H9 (cell line): ENCODE results near the gene ERCC8. TPM values are rescaled to one million over a fixed set of nuclear protein-coding genes. Genes with fewer than 3 reads are reported as not detected.

Source experiments
- DNase-seq: peaks from one replicate; pipeline ENCODE4 v3.0.0-alpha.2; 2017
- H2AFZ ChIP-seq: one replicate; pipeline ENCODE4 v1.6.1; 2013; ENCODE audit warnings: mild to moderate bottlenecking, low read length, control low read depth, moderate library complexity
- H2AK5ac ChIP-seq: 2 replicates; pipeline ENCODE4 v1.6.1; 2013; ENCODE audit warnings: low read length, control low read depth, mixed read lengths; ENCODE audit not compliant: insufficient read length
- H2BK120ac ChIP-seq: one replicate; pipeline ENCODE4 v1.6.1; 2013; ENCODE audit warnings: low read depth, mild to moderate bottlenecking, low read length, control low read depth, inconsistent platforms; ENCODE audit not compliant: poor library complexity, severe bottlenecking
- H2BK12ac ChIP-seq: 2 replicates; pipeline ENCODE4 v1.6.1; 2013; ENCODE audit warnings: low read length, control low read depth, mixed read lengths, low read depth; ENCODE audit not compliant: insufficient read length
- H2BK15ac ChIP-seq: 2 replicates; pipeline ENCODE4 v1.6.1; 2013; ENCODE audit warnings: low read depth, low read length, control low read depth
- H2BK20ac ChIP-seq: one replicate; pipeline ENCODE4 v1.6.1; 2013; ENCODE audit warnings: low read depth, mild to moderate bottlenecking, low read length, control low read depth, inconsistent platforms; ENCODE audit not compliant: poor library complexity, severe bottlenecking
- H2BK5ac ChIP-seq: 2 replicates; pipeline ENCODE4 v1.6.1; 2013; ENCODE audit warnings: low read length, control low read depth, mixed read lengths; ENCODE audit not compliant: insufficient read length
- H3K14ac ChIP-seq: 2 replicates; pipeline ENCODE4 v1.6.1; 2013; ENCODE audit warnings: low read length, control low read depth; ENCODE audit not compliant: insufficient read depth
- H3K18ac ChIP-seq: 2 replicates; pipeline ENCODE4 v1.6.1; 2013; ENCODE audit warnings: low read depth, mild to moderate bottlenecking, mixed read lengths, low read length, control low read depth; ENCODE audit not compliant: insufficient read length
- H3K23ac ChIP-seq: 2 replicates; pipeline ENCODE4 v1.6.1; 2013; ENCODE audit warnings: low read length, control low read depth, mixed read lengths, low read depth; ENCODE audit not compliant: insufficient read length
- H3K23me2 ChIP-seq: 2 replicates; pipeline ENCODE4 v1.6.1; 2013; ENCODE audit warnings: low read depth, mild to moderate bottlenecking, mixed read lengths, low read length, control low read depth; ENCODE audit not compliant: insufficient read length, poor library complexity, severe bottlenecking
- H3K27ac ChIP-seq: 2 replicates; pipeline ENCODE4 v1.5.1; 2013; ENCODE audit warnings: low read length, control low read depth, mixed read lengths, low read depth; ENCODE audit not compliant: insufficient read length
- H3K27me3 ChIP-seq: 2 replicates; pipeline ENCODE4 v1.6.1; 2013; ENCODE audit warnings: low read length, control low read depth, inconsistent platforms; ENCODE audit not compliant: insufficient read depth
- H3K4ac ChIP-seq: 2 replicates; pipeline ENCODE4 v1.6.1; 2013; ENCODE audit warnings: low read depth, mild to moderate bottlenecking, control low read depth, inconsistent platforms, low read length, moderate library complexity
- H3K4me1 ChIP-seq: 2 replicates; pipeline ENCODE4 v1.6.1; 2013; ENCODE audit warnings: low read length, control low read depth, inconsistent platforms; ENCODE audit not compliant: insufficient read depth
- H3K4me2 ChIP-seq: 2 replicates; pipeline ENCODE4 v1.6.1; 2013; ENCODE audit warnings: low read length, control low read depth, mixed read lengths; ENCODE audit not compliant: insufficient read length, insufficient read depth
- H3K56ac ChIP-seq: 2 replicates; pipeline ENCODE4 v1.6.1; 2013; ENCODE audit warnings: low read depth, mild to moderate bottlenecking, mixed read lengths, low read length, control low read depth; ENCODE audit not compliant: insufficient read length
- H3K79me1 ChIP-seq: 2 replicates; pipeline ENCODE4 v1.6.1; 2013; ENCODE audit warnings: low read depth, mild to moderate bottlenecking, moderate library complexity, low read length, control low read depth, inconsistent platforms; ENCODE audit not compliant: insufficient read depth, poor library complexity, severe bottlenecking
- H3K79me2 ChIP-seq: 2 replicates; pipeline ENCODE4 v1.6.1; 2013; ENCODE audit warnings: low read length, control low read depth, inconsistent platforms; ENCODE audit not compliant: insufficient read depth
- H3K9ac ChIP-seq: 2 replicates; pipeline ENCODE4 v1.6.1; 2013; ENCODE audit warnings: low read length, control low read depth, mixed read lengths; ENCODE audit not compliant: insufficient read length; ENCODE audit errors: extremely low read depth
- H3K9me3 ChIP-seq: one replicate; pipeline ENCODE4 v1.6.1; 2013; ENCODE audit warnings: low read depth, low read length, inconsistent platforms; ENCODE audit not compliant: control insufficient read depth
- H3T11ph ChIP-seq: one replicate; pipeline ENCODE4 v1.6.1; 2013; ENCODE audit warnings: mild to moderate bottlenecking, low read length, control low read depth, inconsistent platforms
- H4K20me1 ChIP-seq: one replicate; pipeline ENCODE4 v1.6.1; 2013; ENCODE audit not compliant: control insufficient read depth, insufficient read length, insufficient read depth
- H4K5ac ChIP-seq: 2 replicates; pipeline ENCODE4 v1.6.1; 2013; ENCODE audit warnings: low read depth, mild to moderate bottlenecking, mixed read lengths, low read length, control low read depth; ENCODE audit not compliant: insufficient read length
- H4K8ac ChIP-seq: replicated peaks from 2 replicates; pipeline ENCODE4 v1.6.1; 2013; ENCODE audit warnings: low read length, control low read depth, mixed read lengths, low read depth; ENCODE audit not compliant: insufficient read length
- H4K91ac ChIP-seq: 2 replicates; pipeline ENCODE4 v1.6.1; 2013; ENCODE audit warnings: low read depth, mild to moderate bottlenecking, moderate library complexity, mixed read lengths, low read length, control low read depth; ENCODE audit not compliant: insufficient read length
- H3K27ac Mint-ChIP-seq, 3 experiments: 2 replicates in 2 of 3; 3 replicates in 1 of 3; pipeline ENCODE4 v1.8.0; 2020 to 2021; ENCODE audit warnings: mixed read lengths in 3 of 3, mild to moderate bottlenecking in 1 of 3, moderate library complexity in 1 of 3
- H3K27me3 Mint-ChIP-seq: 2 replicates; pipeline ENCODE4 v1.8.0; 2021; ENCODE audit warnings: low read depth, mild to moderate bottlenecking, moderate library complexity, mixed read lengths
- H3K36me3 Mint-ChIP-seq, 3 experiments: 2 replicates in 2 of 3; 3 replicates in 1 of 3; pipeline ENCODE4 v1.8.0; 2020 to 2021; ENCODE audit warnings: low read depth in 3 of 3, mixed read lengths in 3 of 3; ENCODE audit not compliant: insufficient read depth in 1 of 3
- H3K4me1 Mint-ChIP-seq, 2 experiments: 2 replicates each; pipeline ENCODE4 v1.8.0; 2020; ENCODE audit warnings: mixed read lengths in 2 of 2
- H3K4me3 Mint-ChIP-seq, 2 experiments: 2 replicates in 1 of 2; 3 replicates in 1 of 2; pipeline ENCODE4 v1.8.0; 2020 to 2021; ENCODE audit warnings: mild to moderate bottlenecking in 2 of 2, mixed read lengths in 2 of 2, moderate library complexity in 1 of 2
- H3K9me3 Mint-ChIP-seq, 2 experiments: 2 replicates in 1 of 2; 3 replicates in 1 of 2; pipeline ENCODE4 v1.8.0; 2020; ENCODE audit warnings: mild to moderate bottlenecking in 2 of 2, mixed read lengths in 2 of 2, moderate library complexity in 1 of 2
- CTCF ChIP-seq: fragments of 200-600 bp; sonication (generic); conservative IDR thresholded peaks from 3 replicates; pipeline ENCODE4 v1.8.0; 2021; ENCODE audit warnings: antibody characterized with exemption, mild to moderate bottlenecking
- WGBS: extraction: QIAGEN DNeasy Blood & Tissue Kit; methylation state at CpG from one replicate; pipeline ENCODE4 v1.1.7; 2013; ENCODE audit warnings: missing lambda C conversion rate, low lambda C conversion rate, mixed read lengths; ENCODE audit not compliant: insufficient read length; ENCODE audit errors: extremely low coverage; 5-methylcytosine and 5-hydroxymethylcytosine counted together
- total RNA-seq: library from RNA; stranded (reverse); gene quantifications from 2 replicates; pipeline ENCODE4 v1.2.1, GENCODE V29; 2021

ERCC8 gene
- total RNA-seq, 1 experiment from 2014 or later: 18.0 TPM

GRCh38 chr5:60929024-60929423 is 15.8 kb downstream of the ERCC8 start:
- H3K9ac ChIP-seq: no peak overlapping the region
- no peak overlapping the region for H3K18ac ChIP-seq
- no peak overlapping the region for H3K14ac ChIP-seq
- no peaks in the 10 kb centered on the region for H3K23me2 ChIP-seq
- H2BK20ac ChIP-seq: no peak overlapping the region
- no peak overlapping the region for H2BK5ac ChIP-seq
- no peak overlapping the region for H3K23ac ChIP-seq
- H4K8ac ChIP-seq: no peak overlapping the region
- Mint-ChIP-seq H3K4me1 (no peaks in the 10 kb centered on the region), H3K27ac (no peak overlapping the region), H3K36me3 (peaks cover 7 to 12% (median 10%) of the 10 kb centered on the region in 3 experiments; a peak in 5 of 7 replicates), H3K27me3 (no peaks in the 10 kb centered on the region), H3K9me3 (no peaks in the 10 kb centered on the region; a peak in 1 of 5 replicates), H3K4me3 (no peak overlapping the region)
- H4K20me1 ChIP-seq: no peaks in the 10 kb centered on the region
- no peak overlapping the region for H2BK15ac ChIP-seq
- no peaks in the 10 kb centered on the region for H3K79me1 ChIP-seq
- H2BK120ac ChIP-seq: no peak overlapping the region
- no peak overlapping the region for H2AK5ac ChIP-seq
- H2BK12ac ChIP-seq: no peak overlapping the region
- peak; percentile 50 for TF ChIP-seq CTCF
- DNase-seq: no peak
- H3K27ac ChIP-seq: no peak overlapping the region
- H3K27me3 ChIP-seq: no peaks in the 10 kb centered on the region
- H3K56ac ChIP-seq: no peak overlapping the region
- no peaks in the 10 kb centered on the region for H3K9me3 ChIP-seq
- whole genome bisulfite sequencing: 100% methylated on average over 2 of the region's 6 CpGs
- no peaks in the 10 kb centered on the region for H3K4me1 ChIP-seq
- no peak overlapping the region for H4K91ac ChIP-seq
- H3K79me2 ChIP-seq: no peaks in the 10 kb centered on the region
- H3K4ac ChIP-seq: no peak overlapping the region
- H3K4me2 ChIP-seq: no peak overlapping the region
- H3T11ph ChIP-seq: no peak overlapping the region
- no peak overlapping the region for H4K5ac ChIP-seq
- H2AFZ ChIP-seq: no peak overlapping the region
